HG02973 (cell line): ENCODE results near the gene TCF21.
"Not testable (repeated sequence)": the region's sequence is repeated elsewhere in the genome, so short reads cannot be mapped to it uniquely, and the experiment has no call there.

ENCODE experiments used
- ATAC-seq: cut with Tn5 transposase; IDR thresholded peaks from one replicate; pipeline ENCODE4 v1.9.1; 2021; ENCODE audit warnings: moderate library complexity; ENCODE audit not compliant: unreplicated experiment

Gene TCF21

DNA sequence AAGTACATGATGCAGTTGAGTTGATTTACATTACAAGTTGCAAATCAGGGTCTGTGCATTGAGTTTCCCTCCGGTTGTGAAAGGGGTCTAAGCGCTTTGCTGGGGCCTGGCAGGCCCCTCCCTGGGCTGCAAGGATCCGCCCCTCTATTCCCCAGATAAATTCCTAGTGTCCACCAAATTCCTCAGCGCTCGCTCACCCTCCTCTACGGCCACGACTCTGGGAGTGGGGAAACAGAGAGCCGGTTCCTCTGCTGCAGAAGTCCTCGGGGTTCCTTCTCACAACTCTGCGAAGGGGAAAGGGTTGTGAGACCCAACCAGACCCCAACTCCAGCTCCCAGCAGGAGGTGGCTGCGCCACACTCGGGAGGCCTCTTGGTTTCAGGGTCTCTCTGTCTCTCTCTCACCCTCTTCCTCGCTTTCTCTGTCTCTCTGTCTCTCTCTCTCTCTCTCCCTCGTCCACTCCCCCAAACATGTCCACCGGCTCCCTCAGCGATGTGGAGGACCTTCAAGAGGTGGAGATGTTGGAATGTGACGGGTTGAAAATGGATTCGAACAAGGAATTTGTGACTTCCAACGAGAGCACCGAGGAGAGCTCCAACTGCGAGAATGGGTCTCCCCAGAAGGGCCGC is at the start of gene TCF21:
Gene TCF21, plus strand, starts transcription at position 185 of the 628 bp plus-strand sequence. Its CDS starts 285 bp downstream, at position 470.
- ATAC-seq: no peak

DNA sequence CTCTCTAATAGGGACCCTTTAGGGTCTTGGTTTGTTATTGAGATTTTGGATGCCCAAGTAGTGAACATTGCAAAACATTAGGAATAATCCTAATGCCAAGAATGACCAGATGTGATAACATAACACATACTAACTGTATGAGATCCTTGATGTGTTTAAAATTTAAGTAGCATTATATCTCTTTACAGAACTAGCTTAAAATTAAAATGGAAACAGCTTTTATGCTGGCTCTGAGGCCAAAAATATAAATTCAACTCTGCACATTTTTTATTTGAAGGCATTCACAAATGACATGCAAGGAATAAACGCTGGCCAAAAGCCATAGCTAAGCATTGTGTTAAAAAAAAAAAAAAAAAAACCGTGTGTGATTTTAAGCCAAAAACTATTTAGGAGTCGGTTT is 47.7 kb upstream of the TCF21 start:
- ATAC-seq: no peak

DNA sequence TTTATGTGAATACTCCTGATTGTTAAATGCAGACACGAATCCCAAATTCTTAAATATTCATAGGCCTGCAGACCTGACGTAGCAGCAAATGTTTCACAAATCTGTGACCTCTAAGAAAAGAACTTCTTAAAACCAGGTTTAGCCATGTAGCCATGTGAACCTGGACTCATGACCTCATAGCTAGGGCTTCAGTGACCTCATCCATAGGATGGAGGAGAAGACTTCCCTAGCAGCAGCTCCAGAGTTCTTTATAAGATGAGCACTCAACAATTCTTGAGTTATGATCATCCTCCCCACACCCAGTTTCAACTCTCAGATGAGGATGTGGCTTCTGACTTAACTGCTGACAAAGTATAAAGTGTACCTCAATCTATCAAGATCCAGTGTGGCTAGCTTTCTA is 45.8 kb upstream of the TCF21 start:
- ATAC-seq: no peak

GRCh38 chr6:133844709-133845108 is 44.2 kb upstream of the TCF21 start:
- ATAC-seq: no peak

- ATAC-seq: no peak
Observed at GRCh38 chr6:133854041-133854363, 34.9 kb upstream of the TCF21 start.

DNA sequence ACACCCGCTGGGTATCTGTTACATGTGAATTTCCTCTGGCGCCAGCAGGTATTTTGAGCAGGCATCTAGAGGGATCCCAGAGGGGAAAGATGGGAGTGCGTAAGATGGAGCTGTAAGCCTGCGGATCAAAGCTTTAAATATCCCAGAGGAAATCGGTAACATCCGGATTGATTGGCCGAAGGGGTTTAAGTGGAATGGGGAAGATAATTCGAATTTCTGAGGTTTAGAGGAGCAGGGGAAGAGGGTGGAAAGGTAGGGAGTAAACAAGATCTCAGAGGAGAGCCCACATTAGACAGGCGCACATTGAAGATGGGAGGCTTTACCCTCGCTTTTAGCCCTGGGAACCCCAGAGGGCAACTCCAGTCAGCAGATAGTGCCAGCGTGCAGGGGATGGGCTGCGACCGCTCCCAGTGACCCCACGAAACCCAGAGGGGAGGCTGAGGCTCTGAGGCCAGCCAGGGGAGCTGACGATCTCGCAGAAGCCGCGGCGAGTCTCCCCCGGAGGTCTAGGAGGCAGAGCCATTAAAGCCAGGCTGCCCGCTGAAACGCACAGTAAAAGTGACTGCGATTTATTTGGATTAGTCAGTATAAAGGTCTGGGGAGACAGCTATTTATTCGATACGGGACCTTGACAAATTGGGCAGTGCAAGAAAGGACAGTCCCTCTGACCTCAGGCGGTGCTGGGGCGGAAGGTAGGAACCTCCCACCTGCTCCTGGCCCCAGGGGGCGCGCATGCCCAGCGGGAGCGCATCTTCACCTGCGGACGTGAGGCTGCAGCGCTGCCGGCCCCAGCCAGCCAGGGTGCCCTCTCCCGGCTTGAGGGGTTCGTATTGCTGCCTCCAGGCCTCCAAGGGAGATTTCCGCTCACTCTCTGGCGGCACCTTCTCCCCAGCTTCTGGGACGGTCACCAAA is 34.3 kb upstream of the TCF21 start:
- no peak for ATAC-seq

DNA sequence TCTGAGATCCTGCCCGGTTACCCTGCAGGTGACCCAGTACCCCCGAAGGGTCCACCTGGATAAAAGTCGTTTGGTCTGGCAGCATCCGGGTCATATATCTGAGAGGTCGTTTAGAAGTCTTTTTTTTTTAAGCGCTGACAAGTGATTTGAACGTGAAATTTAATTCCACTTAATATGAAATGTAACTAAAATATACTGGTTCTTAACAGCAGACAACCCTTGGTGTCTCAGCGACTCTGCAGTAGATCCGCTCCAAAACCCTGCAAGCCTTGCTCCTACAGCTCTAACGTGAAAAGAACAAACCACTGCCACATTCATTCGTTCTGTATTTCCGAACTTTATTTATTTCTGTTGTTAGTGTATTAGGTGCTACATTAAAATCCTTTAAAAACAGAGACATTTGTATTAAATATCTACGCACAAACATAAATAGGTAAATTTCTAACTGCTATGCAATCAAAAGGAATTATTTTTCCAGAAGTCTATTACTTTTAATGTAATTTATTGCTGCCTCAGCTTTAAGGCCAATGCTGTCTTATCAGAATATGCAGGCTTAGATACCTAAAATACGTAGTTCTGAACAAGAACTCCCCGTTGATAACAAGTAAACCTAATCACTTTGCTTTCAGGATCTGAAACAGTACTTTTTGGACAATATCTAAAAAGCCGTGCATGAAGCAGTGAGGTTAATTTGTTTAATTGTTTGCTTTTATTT is 33.5 kb upstream of the TCF21 start:
- ATAC-seq: no peak

DNA sequence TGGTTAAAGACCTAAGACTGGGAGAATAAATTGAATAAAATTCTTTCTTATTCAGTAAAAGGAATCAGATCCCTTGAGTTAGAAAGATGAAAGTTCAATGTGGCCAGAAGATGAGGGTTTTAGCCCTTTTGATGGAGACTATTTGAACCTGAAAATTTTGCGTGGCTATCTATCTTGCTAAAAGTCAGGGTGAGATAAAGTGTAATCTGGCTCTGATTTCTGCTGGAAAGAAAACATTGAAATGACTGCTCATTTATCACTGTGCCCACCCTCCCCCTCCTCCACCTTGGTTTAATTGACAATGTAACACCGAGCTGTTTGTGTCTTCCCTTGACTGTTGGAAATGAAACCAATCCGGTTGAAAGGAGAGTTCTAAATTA is 32.9 kb upstream of the TCF21 start:
- no peak for ATAC-seq

DNA sequence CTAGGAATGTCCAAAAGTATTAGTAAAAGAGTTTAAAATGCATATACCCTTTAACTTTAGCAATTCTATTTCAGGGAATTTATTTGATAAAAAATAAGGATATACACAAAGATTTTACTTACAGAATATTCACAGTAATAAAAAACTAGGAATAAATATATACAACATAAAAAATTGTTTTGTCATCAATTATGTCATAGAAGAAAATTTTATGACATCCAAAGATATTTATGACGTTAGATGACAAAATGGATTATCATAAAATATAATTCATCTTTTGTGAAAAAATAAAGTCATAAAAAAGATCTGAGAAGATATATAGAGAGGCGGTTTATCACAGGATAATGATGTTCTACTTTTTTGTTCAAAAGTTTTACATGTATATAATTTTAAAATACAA is 32.0 kb upstream of the TCF21 start:
- ATAC-seq: no peak

DNA sequence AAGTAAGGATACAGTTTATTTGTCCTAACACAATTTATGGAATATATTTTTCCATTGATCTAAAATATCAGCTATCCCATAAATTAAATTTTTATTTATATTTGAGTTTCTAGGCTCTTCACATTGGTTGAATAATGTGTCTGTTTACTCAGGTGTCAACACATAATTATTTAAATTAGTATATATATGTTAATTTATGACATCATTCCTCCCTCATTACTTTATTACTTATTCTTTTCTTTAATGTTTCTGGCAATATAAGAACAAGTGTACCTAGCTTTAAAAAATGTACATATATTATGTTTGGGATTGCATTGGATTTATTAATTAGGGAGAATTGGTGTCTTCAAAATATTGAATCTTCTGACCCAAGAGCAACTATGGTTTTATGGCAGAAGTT is 31.2 kb upstream of the TCF21 start:
- no peak for ATAC-seq

- not testable (repeated sequence) for ATAC-seq
Observed at GRCh38 chr6:133861337-133861736, 27.6 kb upstream of the TCF21 start.

DNA sequence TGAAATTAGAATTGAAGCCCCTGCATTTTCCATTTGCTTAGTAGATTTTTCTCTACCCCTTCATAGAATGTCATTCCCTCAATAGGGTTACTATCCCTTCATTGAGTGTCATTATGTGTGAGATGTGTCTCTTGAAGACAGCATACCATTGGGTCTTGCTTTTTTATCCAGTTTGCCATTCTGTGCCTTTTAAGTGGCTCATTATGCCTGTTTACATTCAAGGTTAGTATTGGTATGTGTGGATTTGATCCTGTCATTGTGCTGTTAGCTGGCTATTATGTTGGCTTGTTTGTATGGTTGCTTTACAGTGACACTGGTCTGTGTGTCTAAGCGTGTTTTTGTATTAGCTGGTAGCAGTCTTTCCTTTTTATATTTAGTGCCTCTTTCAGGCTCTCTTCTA is 25.7 kb upstream of the TCF21 start:
- no peak for ATAC-seq

GRCh38 chr6:133865680-133866079 is 23.2 kb upstream of the TCF21 start:
- ATAC-seq: no peak

- no peak for ATAC-seq
Observed at GRCh38 chr6:133871131-133871530, 17.8 kb upstream of the TCF21 start.

DNA sequence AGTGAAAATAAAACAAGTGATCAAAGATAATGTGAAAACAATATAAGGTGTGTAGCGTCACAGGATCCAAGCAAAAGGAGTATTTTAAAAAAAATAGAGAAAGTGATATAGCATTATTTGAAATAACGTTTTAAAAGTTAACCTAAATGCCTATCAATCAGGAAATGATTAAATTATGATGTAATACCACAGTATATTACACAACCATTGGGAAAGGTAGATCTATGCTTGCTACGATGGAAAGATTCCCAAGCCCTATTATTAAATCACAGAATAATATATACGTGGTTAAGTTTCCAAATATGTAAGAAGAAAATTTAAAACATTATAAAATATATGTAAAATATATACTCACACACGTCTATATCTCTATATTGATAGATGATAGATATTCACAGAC is 15.4 kb upstream of the TCF21 start:
- no peak for ATAC-seq

GRCh38 chr6:133877116-133877515 is 11.8 kb upstream of the TCF21 start:
- no peak for ATAC-seq

GRCh38 chr6:133880006-133880405 is 8.9 kb upstream of the TCF21 start:
- ATAC-seq: no peak

- ATAC-seq: no peak
Observed at GRCh38 chr6:133880896-133881295, 8.0 kb upstream of the TCF21 start.

DNA sequence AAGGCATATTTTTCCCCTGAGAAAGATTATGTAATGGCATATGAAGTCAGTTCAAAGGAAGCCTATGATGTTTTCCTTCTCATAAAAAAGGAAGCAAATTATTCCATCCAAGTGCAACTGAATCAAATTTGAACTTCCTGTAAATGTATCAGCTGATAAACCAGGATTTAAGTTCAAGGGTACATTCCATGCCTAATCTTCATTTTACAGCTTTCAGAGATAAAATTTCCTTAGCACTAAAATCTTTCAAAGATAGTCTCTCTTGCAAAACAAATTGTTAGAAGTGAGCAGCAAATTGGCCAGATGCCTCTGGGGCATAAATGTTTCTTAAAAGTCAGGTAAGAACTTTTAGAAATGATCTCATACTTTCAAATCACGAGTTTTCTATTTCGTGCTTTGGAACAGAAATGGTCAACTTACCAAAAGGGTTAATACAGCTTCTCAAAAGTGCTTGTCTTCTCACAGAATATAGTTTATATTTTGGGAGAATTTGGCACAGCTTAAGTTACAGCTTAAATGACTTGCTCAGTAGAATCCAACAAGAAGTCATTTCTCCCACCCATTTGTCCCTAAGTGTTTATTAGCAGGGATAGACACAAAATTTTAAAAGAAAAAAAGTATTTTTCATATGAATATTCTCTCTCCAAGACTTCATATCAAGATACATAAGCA is 2.7 kb upstream of the TCF21 start:
- ATAC-seq: no peak

DNA sequence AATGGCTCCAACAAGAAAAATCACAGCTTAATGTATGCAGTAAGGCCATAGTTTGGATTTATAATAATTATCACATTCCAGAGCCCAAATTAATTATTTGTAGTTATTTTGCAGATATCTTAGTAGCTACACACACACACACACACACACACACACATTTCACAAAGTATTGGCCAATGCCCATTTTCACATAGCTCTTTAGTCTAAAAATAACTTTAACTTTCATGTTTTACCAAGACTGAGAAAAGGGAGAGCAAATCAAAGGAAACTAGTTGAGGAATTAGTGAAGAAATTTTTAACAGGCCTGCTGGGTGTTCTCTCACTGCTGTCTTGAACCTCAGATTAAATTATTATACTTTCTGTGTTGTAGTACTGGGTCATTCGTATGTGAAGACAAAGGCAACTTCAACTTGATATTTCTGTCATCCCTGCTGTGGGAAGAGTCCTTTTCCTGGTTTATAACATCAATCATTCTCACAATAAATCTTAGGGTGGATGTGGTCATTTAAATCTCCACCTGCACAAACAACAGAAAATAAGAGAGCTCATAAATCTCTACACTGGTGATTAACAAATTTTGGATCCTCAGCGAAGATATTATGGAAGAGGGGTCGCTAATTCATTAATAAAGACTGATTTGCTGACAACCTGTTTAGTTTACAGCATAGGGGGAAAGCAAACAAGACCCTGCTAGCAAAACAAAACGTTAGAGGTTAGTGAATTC is 1.6 kb upstream of the TCF21 start:
- no peak for ATAC-seq

GRCh38 chr6:133887880-133888230 is 1.1 kb upstream of the TCF21 start:
- no peak for ATAC-seq
